Kidney (tissue), 14 donors: ENCODE results near the gene SLC26A8. TPM values are rescaled to one million over a fixed set of nuclear protein-coding genes. Genes with fewer than 3 reads are reported as not detected.

ENCODE experiments used
- DNase-seq, 5 donors: peaks; one replicate each; pipeline ENCODE4 v3.0.0-alpha.2; 2013 to 2020
- FAIRE-seq: peaks from 2 replicates; lab custom pipeline; 2012; peaks lifted over from hg19 to GRCh38; lab: Jason Lieb, UNC
- H3K27ac ChIP-seq, 2 donors: one replicate each; pipeline ENCODE4 v1.7.0; 2013; ENCODE audit warnings: low read depth in 2 of 2, low read length in 2 of 2, inconsistent platforms in 1 of 2
- H3K27me3 ChIP-seq: one replicate; pipeline ENCODE4 v1.7.1; 2013; ENCODE audit warnings: low read length, inconsistent platforms; ENCODE audit not compliant: control insufficient read depth, insufficient read depth
- H3K36me3 ChIP-seq, 3 donors: one replicate each; pipeline versions ENCODE4 v1.7.0 to v1.7.1; 2013; ENCODE audit warnings: low read length in 3 of 3, control low read depth in 1 of 3, inconsistent platforms in 1 of 3; ENCODE audit not compliant: insufficient read depth in 3 of 3, control insufficient read depth in 2 of 3
- H3K4me1 ChIP-seq, 3 donors: one replicate each; pipeline versions ENCODE4 v1.7.0 to v1.7.1; 2013; ENCODE audit warnings: low read length in 3 of 3, inconsistent platforms in 1 of 3, low read depth in 1 of 3; ENCODE audit not compliant: control insufficient read depth in 2 of 3, insufficient read depth in 2 of 3
- H3K4me3 ChIP-seq, 3 donors: one replicate each; pipeline versions ENCODE4 v1.7.0 to v1.8.1; 2013; ENCODE audit warnings: low read length in 3 of 3, control low read depth in 1 of 3, inconsistent platforms in 1 of 3
- H3K9ac ChIP-seq, 3 donors: one replicate each; pipeline versions ENCODE4 v1.7.0 to v1.7.1; 2013; ENCODE audit warnings: low read length in 3 of 3, control low read depth in 1 of 3, inconsistent platforms in 1 of 3
- H3K9me3 ChIP-seq, 3 donors: one replicate each; pipeline versions ENCODE4 v1.7.0 to v1.7.1; 2013; ENCODE audit warnings: low read length in 3 of 3, control low read depth in 1 of 3, inconsistent platforms in 1 of 3; ENCODE audit not compliant: control insufficient read depth in 2 of 3, insufficient read depth in 1 of 3
- intact Hi-C: fragments of 100-400 bp; cut with DNase I; formaldehyde crosslinking; loops from one replicate; pipeline ENCODE4 v1.11.1; 2022
- polyA plus RNA-seq: library from polyadenylated mRNA; stranded (reverse); fragments of 350-450 nt; fragmentation: Illumina TruSeq; extraction: RNeasy Lipid Tissue Mini Kit (QIAGEN cat#74804); gene quantifications from one replicate; pipeline ENCODE4 v1.2.3, GENCODE V29; 2014; ENCODE audit warnings: low read depth, low replicate concordance; ENCODE audit not compliant: insufficient read depth
- total RNA-seq: library from RNA; stranded (reverse); fragmentation: NEBNext Ultra II Directional; extraction: Animal tissue kit (Norgen Biotek cat#: 25700); gene quantifications from one replicate; pipeline ENCODE4 v1.2.1, GENCODE V29; 2021
- TF ChIP-seq, protein P1 (sequence below): IDR thresholded peaks from 3 replicates; pipeline ENCODE4 v1.5.1; 2012; ENCODE audit warnings: mild to moderate bottlenecking, moderate library complexity, borderline replicate concordance; ENCODE audit not compliant: insufficient read depth; ENCODE audit errors: extremely low read depth
- donor health status: control.
- donor health status: control.
- donor health status: control.
- donor health status: control.
- donor health status: control.
- donor health status: DM: yes; HTN: yes; CAD: no.
- donor health status: Normal renal cell carcinoma (clear cell type).

SLC26A8 gene
- total and polyA plus RNA-seq, 2 donors from 2014 or later: 0.22 TPM; not detected in 1

GRCh38 chr6:36071714-36072113 is 47.3 kb upstream of the SLC26A8 start:
- no peak overlapping the region for H3K9ac ChIP-seq
- no peaks in the 10 kb centered on the region for H3K9me3 ChIP-seq
- TF ChIP-seq, protein P1, sequence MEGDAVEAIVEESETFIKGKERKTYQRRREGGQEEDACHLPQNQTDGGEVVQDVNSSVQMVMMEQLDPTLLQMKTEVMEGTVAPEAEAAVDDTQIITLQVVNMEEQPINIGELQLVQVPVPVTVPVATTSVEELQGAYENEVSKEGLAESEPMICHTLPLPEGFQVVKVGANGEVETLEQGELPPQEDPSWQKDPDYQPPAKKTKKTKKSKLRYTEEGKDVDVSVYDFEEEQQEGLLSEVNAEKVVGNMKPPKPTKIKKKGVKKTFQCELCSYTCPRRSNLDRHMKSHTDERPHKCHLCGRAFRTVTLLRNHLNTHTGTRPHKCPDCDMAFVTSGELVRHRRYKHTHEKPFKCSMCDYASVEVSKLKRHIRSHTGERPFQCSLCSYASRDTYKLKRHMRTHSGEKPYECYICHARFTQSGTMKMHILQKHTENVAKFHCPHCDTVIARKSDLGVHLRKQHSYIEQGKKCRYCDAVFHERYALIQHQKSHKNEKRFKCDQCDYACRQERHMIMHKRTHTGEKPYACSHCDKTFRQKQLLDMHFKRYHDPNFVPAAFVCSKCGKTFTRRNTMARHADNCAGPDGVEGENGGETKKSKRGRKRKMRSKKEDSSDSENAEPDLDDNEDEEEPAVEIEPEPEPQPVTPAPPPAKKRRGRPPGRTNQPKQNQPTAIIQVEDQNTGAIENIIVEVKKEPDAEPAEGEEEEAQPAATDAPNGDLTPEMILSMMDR: no peak
- no peak overlapping the region for H3K4me3 ChIP-seq
- no peak overlapping the region for H3K27ac ChIP-seq
- DNase-seq (no peak), FAIRE-seq (no peak)
- H3K27me3 ChIP-seq: no peaks in the 10 kb centered on the region
- peaks cover 0 to under 1% (median 0%) of the 10 kb centered on the region in 3 donors for H3K4me1 ChIP-seq
- intact Hi-C loops: no loop called here
- no peaks in the 10 kb centered on the region for H3K36me3 ChIP-seq

- Histone ChIP-seq H3K9ac (no peak overlapping the region), H3K27me3 (no peaks in the 10 kb centered on the region), H3K4me3 (no peak overlapping the region), H3K36me3 (no peaks in the 10 kb centered on the region), H3K4me1 (peaks cover 0 to 2% (median 0%) of the 10 kb centered on the region in 3 donors), H3K9me3 (no peaks in the 10 kb centered on the region), H3K27ac (no peak overlapping the region)
- intact Hi-C loops: no loop called here
- TF ChIP-seq, protein P1: no peak
- no peak for FAIRE-seq
- DNase-seq: no peak
Measured at GRCh38 chr6:36071281-36071680, 46.8 kb upstream of the SLC26A8 start.

DNA sequence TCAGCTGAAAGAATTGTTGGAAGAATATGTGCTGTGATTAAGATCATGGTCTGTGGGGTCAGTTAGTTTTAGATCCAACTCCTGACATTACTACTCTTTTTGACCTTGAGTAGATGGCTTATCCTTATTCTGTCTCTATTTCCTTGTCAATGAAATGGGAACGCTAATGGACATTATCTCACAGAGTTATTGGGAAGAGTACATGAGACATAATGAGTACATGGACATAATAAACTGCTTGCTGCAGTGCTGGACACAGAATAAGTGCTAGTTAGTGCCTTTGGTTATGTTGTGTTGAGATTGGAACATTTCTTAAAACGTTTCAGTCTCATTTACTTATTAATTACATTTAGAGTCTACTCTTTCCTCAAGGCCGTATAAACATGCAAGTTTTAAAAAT is 45.8 kb upstream of the SLC26A8 start:
- FAIRE-seq (no peak), DNase-seq (no peak)
- Histone ChIP-seq H3K4me1 (peaks cover 0 to 4% (median 0%) of the 10 kb centered on the region in 3 donors), H3K36me3 (no peaks in the 10 kb centered on the region), H3K9ac (no peak overlapping the region), H3K4me3 (no peak overlapping the region), H3K9me3 (no peaks in the 10 kb centered on the region), H3K27me3 (no peaks in the 10 kb centered on the region), H3K27ac (no peak overlapping the region)
- intact Hi-C loops: no loop called here
- TF ChIP-seq, protein P1: no peak

- no peak for DNase-seq
- Histone ChIP-seq H3K4me1 (peaks cover 0 to 7% (median 0%) of the 10 kb centered on the region in 3 donors), H3K27me3 (no peaks in the 10 kb centered on the region), H3K9me3 (no peaks in the 10 kb centered on the region), H3K27ac (no peak overlapping the region), H3K4me3 (no peak overlapping the region), H3K36me3 (no peaks in the 10 kb centered on the region), H3K9ac (no peak overlapping the region)
- intact Hi-C loops: no loop called here
- FAIRE-seq: no peak
- TF ChIP-seq, protein P1: no peak
Measured at GRCh38 chr6:36069573-36069972, 45.1 kb upstream of the SLC26A8 start.
